NOMO-1 (cell line): ENCODE results near the gene CYFIP1.

Experiments used
- DNase-seq, 2 experiments: peaks; one replicate each; lab custom pipeline; 2025; ENCODE audit not compliant: unreplicated experiment in 2 of 2; lab: John Stamatoyannopoulos, UW

The CYFIP1 gene

GRCh38 chr15:22951031-22951380 lies 29.2 kb downstream of the CYFIP1 start:
- no peak for DNase-seq

- DNase-seq, result no peak
Observed at GRCh38 chr15:22950256-22950990, 29.7 kb downstream of the CYFIP1 start.

- no peak for DNase-seq
Observed at GRCh38 chr15:22949074-22949547, 31.1 kb downstream of the CYFIP1 start.

GRCh38 chr15:22948056-22948455 lies 32.1 kb downstream of the CYFIP1 start:
- no peak for DNase-seq

- DNase-seq, result no peak
Observed at GRCh38 chr15:22947101-22948000, 32.8 kb downstream of the CYFIP1 start.

GRCh38 chr15:22945071-22945470 lies 35.1 kb downstream of the CYFIP1 start:
- no peak for DNase-seq

GRCh38 chr15:22944651-22945050 lies 35.5 kb downstream of the CYFIP1 start:
- DNase-seq, result no peak

GRCh38 chr15:22942877-22943276 lies 37.3 kb downstream of the CYFIP1 start:
- no peak for DNase-seq

GRCh38 chr15:22942306-22942855 lies 37.8 kb downstream of the CYFIP1 start:
- DNase-seq, result no peak

GRCh38 chr15:22941179-22941578 lies 39.0 kb downstream of the CYFIP1 start:
- DNase-seq, result no peak

GRCh38 chr15:22939652-22940061 lies 40.5 kb downstream of the CYFIP1 start:
- no peak for DNase-seq

- no peak for DNase-seq
Observed at GRCh38 chr15:22939051-22939450, 41.1 kb downstream of the CYFIP1 start.

- DNase-seq, result peak; percentile 41 to 50
Observed at GRCh38 chr15:22936577-22937472, 43.3 kb downstream of the CYFIP1 start.

GRCh38 chr15:22933641-22934061 lies 46.5 kb downstream of the CYFIP1 start:
- DNase-seq, result no peak

- no peak for DNase-seq
Observed at GRCh38 chr15:22931784-22932536, 48.2 kb downstream of the CYFIP1 start.

GRCh38 chr15:22930782-22931484 lies 49.2 kb downstream of the CYFIP1 start:
- DNase-seq, result no peak

GRCh38 chr15:22927761-22928160 lies 52.4 kb downstream of the CYFIP1 start:
- DNase-seq, result no peak

- no peak for DNase-seq
Observed at GRCh38 chr15:22925875-22926274, 54.3 kb downstream of the CYFIP1 start.

GRCh38 chr15:22922003-22922402 lies 58.2 kb downstream of the CYFIP1 start:
- no peak for DNase-seq
